Measurements from ENCODE around the gene CD24. TPM values are rescaled to one million over a fixed set of nuclear protein-coding genes. Genes with fewer than 3 reads are reported as not detected.

CD24 gene
- 640 TPM for total RNA-seq

GRCh38 chr6:106974336-106974998 is at the start of gene CD24:
Gene CD24, minus strand, starts transcription at chr6:106974729. Its CDS starts 83 bp downstream, at chr6:106974646.

Other genes with a start within 250 kb of the CD24 start
- 24.5 TPM for gene MTRES1, start 53.5 kb upstream of the CD24 start, total RNA-seq
- gene BEND3, start 140.8 kb upstream of the CD24 start, total RNA-seq, result 4.8 TPM

All from diencephalon (tissue), 1 donor.